Measurements from ENCODE around the gene DMWD. TPM values are rescaled to one million over a fixed set of nuclear protein-coding genes. Genes with fewer than 3 reads are reported as not detected.

The DMWD gene
- total RNA-seq, result 110 TPM

GRCh38 chr19:45792470-45793177 lies at the start of gene DMWD:
Gene DMWD, minus strand, starts transcription at chr19:45792845. Its CDS starts 89 bp downstream, at chr19:45792756.
- Histone ChIP-seq H3K27ac (peak within 1 kb of the TSS; percentile 60 to 74), H3K36me3 (peaks cover 19 to 29% of the 10 kb centered on the region in 2 donors), H3K9me3 (no peaks in the 10 kb centered on the region), H3K4me3 (peak within 1 kb of the TSS; percentile 68 to 87), H3K27me3 (no peaks in the 10 kb centered on the region), H3K4me1 (peaks cover 0 to 10% of the 10 kb centered on the region in 2 donors)
- intact Hi-C loops (cut with DNase I), result loop anchor here (1.0 kb wide), 2 partner anchors 8 to 22 kb away; no protein-coding TSS in a partner anchor
- DNase-seq (ENCODE audit: low spot score in 2 of 2), result peak; percentile 95 to 100
- TF ChIP-seq CTCF (IDR thresholded peaks at IDR 0.05), result no peak

GRCh38 chr19:45842198-45842597 lies 49.6 kb upstream of the DMWD start:
- no peaks in the 10 kb centered on the region for H3K4me1 ChIP-seq
- H3K27me3 ChIP-seq, result no peaks in the 10 kb centered on the region
- H3K27ac ChIP-seq, result no peak overlapping the region
- intact Hi-C loops (cut with DNase I), result no loop called here
- peaks cover 76 to 98% of the 10 kb centered on the region in 2 donors for H3K36me3 ChIP-seq
- H3K9me3 ChIP-seq, result no peaks in the 10 kb centered on the region
- DNase-seq (ENCODE audit: low spot score in 2 of 2), result no peak
- no peak for TF ChIP-seq CTCF (IDR thresholded peaks at IDR 0.05)
- H3K4me3 ChIP-seq, result no peak overlapping the region

GRCh38 chr19:45834970-45835369 lies 42.3 kb upstream of the DMWD start:
- H3K27ac ChIP-seq, result no peak overlapping the region
- H3K9me3 ChIP-seq, result no peaks in the 10 kb centered on the region
- no peaks in the 10 kb centered on the region for H3K27me3 ChIP-seq
- no peaks in the 10 kb centered on the region for H3K4me1 ChIP-seq
- peaks cover 88 to 99% of the 10 kb centered on the region in 2 donors for H3K36me3 ChIP-seq
- no peak for DNase-seq (ENCODE audit: low spot score in 2 of 2)
- no peak for TF ChIP-seq CTCF (IDR thresholded peaks at IDR 0.05)
- no peak overlapping the region for H3K4me3 ChIP-seq
- intact Hi-C loops (cut with DNase I), result no loop called here

GRCh38 chr19:45828945-45829344 lies 36.3 kb upstream of the DMWD start:
- intact Hi-C loops (cut with DNase I), result no loop called here

GRCh38 chr19:45828523-45828922 lies 35.9 kb upstream of the DMWD start:
- no peaks in the 10 kb centered on the region for H3K4me1 ChIP-seq
- no peaks in the 10 kb centered on the region for H3K9me3 ChIP-seq
- intact Hi-C loops (cut with DNase I), result no loop called here
- TF ChIP-seq CTCF (IDR thresholded peaks at IDR 0.05), result no peak
- no peak overlapping the region for H3K27ac ChIP-seq
- no peaks in the 10 kb centered on the region for H3K27me3 ChIP-seq
- H3K4me3 ChIP-seq, result no peak overlapping the region
- no peak for DNase-seq (ENCODE audit: low spot score in 2 of 2)
- peaks cover 86 to 100% of the 10 kb centered on the region in 2 donors for H3K36me3 ChIP-seq

More at GRCh38 chr19:45828945-45829344, 36.3 kb upstream of the DMWD start:
- Histone ChIP-seq H3K36me3 (peaks cover 87 to 100% of the 10 kb centered on the region in 2 donors), H3K9me3 (no peaks in the 10 kb centered on the region), H3K4me3 (no peak overlapping the region), H3K4me1 (no peaks in the 10 kb centered on the region), H3K27ac (no peak overlapping the region), H3K27me3 (no peaks in the 10 kb centered on the region)
- no peak for TF ChIP-seq CTCF (IDR thresholded peaks at IDR 0.05)
- DNase-seq (ENCODE audit: low spot score in 2 of 2), result no peak

Data from ascending aorta (tissue), 2 donors.